NCI-H2029 treated with DMSO at 0.1 percent for 48 hours (cell line): ENCODE measurements around the gene BDP1.
"Not testable (repeated sequence)": the region's sequence is repeated elsewhere in the genome, so short reads cannot be mapped to it uniquely, and the experiment has no call there.

Source experiments
- DNase-seq: peaks from one replicate; lab custom pipeline; 2025; lab: John Stamatoyannopoulos, UW

Gene BDP1

DNA sequence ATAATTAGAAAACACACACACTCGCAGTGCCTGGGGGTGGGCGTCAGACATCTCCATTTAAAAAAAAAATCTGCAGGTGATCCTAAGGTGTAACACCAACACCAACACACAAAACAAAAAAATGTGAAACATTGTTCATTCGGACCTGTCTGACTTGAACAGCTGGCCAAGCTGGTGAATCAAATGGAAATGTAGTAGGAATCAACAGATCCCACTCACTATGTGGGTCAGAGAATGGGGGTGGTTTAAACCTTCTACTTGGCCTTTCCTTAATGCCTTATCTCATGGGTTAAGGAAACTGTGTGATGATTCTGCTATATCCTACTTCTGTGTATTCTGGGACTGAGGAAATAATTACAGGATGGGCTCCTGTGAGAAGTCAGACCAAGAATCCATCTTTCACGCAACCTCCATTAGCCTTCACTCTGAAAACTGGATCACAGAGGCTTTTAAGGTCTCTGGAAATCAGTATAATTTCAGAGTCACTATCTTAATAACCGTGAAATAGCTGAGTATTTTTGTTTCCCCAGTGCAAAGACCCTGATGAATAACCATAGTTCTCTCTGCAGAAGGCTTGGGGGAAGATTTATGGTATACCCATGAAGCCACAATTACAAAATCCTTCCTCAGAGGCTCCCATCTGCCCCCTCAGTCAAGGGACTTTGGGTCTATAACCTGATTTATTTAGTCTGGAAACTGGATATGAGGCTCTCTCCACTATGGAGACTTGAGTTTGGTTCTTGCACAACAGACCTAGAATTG, 114.5 kb downstream of the BDP1 start:
- no peak for DNase-seq

DNA sequence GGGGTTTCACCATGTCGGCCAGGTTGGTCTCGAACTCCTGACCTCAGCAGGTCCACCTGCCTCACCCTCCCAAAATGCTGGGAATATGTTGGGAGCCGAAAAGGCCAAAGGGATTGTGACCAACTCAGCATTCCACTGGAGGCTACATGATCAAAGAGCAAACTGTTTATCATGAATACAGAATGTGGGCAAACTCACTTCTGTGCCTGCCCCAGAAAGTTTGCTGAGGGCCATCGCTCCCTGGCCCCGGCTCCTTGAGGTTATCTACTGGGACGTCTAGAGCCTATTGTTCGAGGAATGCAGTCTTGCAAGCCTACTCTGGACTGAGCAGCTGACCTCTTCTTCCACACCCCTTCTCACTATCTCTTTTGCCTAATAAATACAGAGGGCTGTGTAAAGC, 116.4 kb downstream of the BDP1 start:
- DNase-seq: not testable (repeated sequence)

DNA sequence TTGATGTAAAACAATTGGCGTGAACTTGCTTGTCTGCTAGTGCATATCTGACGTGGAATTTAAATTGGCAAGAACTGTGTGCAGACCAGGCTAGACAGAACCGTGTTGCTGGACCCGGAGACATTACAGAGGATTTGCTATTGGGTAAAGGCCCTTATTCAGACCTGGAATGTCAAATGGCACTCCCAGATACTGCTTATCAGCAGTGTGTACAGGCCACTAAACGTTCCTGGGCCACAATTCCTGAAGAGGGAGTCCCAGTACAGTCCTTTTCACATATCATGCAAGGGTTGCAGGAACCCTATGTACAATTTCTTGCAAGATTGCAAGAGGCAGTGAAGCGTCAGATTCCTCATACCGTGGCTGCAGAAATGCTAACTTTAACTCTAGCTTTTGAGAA, 118.1 kb downstream of the BDP1 start:
- no peak for DNase-seq

DNA sequence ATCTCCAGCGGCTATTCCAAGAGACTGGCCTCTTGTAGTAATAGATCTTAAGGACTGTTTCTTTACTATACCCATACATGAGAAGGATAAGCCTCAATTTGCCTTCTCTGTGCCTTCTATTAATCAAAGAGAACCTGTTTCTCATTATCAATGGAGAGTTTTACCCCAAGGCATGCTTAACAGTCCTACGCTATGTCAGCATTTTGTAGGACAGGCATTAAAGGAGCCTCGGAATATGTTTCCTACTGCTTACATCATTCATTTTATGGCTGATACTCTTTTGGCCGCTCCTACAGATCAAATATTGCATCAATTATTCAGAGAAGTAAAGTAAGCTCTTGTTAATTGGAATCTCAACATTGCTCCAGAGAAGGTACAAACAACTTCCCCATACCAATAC, 120.1 kb downstream of the BDP1 start:
- not testable (repeated sequence) for DNase-seq

DNA sequence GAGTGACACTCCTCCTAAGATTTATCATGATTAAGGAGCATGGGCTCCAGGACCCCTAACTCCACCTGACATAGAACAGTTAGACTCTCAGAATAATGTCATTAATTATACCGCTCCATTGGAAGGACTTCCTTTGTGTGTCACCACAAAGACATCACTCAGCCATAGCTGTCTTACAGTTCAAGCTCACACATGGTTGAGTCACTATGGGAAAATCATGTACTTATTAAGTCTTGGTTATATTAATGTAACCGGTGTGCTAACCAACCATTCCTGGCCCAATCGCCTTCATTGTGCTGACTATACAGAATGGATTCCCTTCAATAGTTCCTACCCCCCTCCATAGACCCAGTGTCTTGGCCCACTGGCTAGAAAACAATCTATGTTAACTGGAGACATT, 120.8 kb downstream of the BDP1 start:
- DNase-seq: no peak

DNA sequence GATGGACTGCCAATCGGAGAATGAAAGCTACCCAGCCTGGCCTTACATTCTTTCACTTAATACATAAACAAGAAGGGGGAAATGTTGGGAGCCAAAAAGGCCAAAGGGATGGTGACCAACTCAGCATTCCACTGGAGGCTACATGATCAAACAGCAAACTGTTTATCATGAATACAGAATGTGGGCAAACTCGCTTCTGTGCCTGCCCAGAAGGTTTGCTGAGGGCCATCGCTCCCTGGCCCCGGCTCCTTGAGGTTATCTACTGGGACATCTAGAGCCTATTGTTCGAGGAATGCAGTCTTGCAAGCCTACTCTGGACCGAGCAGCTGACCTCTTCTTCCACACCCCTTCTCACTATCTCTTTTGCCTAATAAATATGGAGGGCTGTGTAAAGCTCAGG, 122.4 kb downstream of the BDP1 start:
- not testable (repeated sequence) for DNase-seq

DNA sequence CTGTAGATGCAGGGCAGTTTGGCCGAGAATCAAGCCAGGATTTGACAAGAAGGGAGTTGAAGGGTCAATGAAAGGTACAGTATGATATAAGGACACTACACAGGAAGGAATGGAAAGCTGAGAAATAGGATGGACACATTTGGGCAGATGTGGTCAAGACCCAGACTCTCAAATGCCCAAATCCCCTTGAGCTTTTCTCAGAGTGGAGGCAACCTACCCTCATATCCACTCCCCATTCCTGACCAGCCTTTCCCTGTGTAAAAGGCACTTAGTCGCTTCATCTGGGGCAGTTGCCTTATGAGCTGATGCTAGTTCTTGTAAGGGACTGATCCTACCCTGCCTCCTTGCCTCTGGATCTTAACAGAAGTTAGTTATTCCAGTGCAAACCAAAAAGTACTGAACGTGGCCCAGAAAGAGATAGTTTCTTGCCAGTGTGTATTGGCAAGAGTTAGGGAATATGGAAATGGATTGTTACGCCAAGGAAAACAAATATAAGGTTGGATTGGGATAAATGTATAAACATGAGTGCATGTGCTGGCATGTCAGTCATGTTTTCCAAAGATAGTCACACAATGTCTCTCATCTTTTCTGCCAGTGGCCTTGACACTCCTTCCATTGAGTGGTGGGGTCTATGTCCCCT, 127.6 kb downstream of the BDP1 start:
- no peak for DNase-seq

DNA sequence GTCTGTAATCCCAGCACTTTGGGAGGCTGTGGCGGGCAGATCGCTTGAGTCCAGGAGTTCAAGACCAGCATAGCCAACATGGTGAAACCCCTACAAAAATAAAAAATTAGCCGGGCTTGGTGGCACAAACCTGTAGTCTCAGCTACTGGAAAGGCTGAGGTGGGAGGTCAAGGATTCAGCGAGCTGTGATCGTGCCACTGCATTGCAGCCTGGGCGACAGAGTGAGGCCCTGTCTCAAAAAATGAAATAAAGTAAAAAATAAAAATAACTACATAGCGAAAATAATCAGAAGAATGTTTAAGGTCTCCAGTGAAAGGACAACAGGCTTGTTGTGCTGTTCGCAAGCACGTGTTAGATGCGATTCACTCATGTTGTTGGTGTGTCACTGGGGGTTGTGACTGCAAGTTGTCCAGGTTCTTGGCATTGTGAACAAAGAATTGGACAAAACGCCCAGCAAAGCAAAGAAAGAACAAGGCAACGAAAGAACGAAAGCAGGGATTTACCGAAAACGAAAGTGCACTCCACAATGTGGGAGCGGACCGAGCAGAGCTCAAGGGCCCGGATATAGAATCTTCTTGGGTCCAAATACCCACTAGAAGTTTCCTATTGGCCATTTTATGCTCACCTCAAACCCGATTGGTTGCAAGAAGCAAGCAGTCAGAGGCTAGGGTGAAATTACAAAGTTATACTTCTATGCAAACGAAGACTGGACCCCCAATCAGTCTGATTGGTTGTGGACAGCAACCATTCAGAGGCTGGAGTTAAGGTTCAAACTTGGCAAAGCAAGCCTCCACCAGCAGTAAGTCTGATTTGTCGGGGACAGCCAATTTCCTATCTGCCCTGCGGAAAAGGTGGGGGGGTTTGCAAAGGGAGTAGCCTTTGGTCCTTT, 130.8 kb downstream of the BDP1 start:
- peak; percentile 85 for DNase-seq

DNA sequence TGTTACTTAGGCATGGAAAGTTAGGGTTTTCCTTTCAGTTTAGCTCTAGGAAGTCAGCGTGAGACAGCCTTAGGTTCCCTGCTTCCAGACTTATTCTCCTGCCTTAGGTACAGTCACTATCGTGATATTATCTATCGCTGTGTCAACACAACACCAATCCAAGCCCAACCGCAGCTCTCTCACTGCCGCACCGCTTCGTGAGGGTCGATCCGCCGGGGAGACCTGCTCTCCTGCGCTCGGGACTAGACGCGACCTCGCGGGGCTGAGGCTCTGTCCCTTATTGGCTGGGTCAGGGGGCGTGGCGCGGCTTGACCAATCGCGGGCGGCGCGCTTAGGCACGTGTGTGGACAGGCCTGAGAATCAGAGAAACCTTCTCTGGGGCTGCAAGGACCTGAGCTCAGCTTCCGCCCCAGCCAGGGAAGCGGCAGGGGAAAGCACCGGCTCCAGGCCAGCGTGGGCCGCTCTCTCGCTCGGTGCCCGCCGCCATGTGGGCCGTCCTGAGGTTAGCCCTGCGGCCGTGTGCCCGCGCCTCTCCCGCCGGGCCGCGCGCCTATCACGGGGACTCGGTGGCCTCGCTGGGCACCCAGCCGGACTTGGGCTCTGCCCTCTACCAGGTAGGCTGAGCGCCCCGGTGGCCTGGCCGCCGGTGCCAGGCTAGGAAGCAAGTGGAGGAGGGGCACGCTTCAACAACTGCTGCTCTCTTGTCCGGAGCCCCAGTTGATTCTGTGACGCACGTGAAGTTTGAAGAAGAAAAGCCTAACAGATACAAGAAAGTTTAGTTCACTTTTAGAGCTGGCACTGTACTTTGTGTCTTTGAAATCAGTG, 131.7 kb downstream of the BDP1 start, which contains the start of gene MCCC2:
TSS of gene MCCC2 (plus strand) at position 400 of the 825 bp plus-strand sequence. CDS start at position 486, 86 bp downstream.
- DNase-seq: peak; percentile 86

DNA sequence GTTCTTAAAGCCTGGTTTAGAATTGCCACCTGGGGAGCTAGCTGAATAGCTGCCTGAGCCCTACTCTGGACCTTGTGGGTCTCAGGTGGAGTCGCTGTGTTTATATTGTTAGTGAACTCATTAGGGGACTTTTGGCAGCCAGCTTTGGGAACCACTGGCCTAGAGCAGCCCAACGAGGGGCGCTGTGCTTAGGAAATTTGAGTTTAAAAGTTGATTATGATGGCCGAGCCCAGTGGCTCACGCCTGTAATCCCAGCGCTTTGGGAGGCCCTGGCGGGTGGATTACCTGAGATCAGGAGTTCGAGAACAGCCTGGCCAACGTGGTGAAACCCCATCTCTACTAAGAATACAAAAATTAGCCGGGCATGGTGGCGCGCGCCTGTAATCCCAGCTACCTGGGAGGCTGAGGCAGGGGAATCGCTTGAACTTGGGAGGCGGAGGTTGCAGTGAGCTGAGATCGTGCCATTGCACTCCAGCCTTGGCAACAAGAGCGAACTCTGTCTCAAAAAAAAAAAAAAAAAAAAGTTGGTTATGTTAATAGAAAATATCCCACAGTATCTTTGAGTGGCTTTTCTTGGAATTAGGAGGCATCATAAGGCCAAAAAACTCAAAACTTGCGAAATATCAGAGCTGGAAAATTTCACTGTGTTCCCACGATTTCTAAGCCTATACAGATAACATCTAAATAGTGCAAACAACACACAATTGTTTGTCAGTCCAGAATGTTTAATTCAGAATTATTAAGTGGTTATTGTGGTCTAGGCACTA, 132.5 kb downstream of the BDP1 start:
- no peak for DNase-seq

DNA sequence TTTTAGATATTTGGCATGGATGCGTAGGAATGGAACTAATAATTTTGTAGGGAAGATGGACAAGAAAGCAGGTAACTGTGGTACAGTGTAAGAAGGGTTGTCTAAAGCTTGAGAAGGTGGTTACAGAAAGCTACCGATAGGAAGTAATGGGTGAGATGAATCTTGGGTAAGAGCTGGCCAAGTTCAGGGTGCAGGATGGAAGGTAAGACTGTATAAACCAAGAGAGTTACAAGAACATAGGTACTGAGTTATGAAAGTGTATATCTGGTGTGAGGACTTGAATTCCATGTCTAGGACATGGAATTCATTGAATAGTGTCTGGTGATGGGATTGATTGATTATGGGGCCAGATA, 133.1 kb downstream of the BDP1 start:
- DNase-seq: no peak

DNA sequence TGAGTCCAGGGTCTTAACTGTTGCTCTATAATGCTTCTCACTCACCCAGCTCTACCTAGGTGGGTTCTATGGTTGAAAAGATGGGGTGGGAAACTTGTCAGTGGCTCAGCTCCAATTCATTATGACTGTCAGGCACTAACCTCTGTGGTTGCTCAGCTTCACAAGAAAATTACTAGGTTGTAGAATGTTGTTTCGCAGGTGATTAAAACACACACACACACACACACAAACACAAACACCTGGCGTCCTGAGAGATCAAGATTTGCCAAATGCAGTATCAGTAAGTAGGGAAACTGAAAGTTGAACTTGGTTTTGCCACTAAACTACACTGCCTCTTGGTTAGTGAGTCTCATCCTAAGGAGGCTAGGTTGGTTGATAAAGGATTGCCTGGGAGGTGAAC, 134.5 kb downstream of the BDP1 start:
- no peak for DNase-seq

DNA sequence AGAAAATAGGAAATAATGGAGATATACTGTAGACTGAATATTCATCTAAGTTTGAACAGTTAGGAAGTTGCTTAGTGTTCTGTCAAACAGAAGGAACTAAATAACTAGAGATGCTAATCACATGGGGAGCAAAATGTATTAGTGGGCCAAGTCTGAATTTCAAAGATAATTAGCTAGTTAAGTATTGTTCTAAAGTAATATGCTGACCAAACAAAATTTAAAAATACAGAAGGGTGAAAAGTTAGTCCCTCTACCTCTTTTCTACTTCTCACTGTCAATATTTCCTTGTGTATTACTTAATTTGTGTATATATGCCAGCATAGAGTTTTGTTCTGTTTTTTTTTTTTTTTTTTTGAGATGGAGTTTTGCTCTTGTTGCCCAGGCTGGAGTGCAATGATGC, 135.6 kb downstream of the BDP1 start:
- DNase-seq: no peak

DNA sequence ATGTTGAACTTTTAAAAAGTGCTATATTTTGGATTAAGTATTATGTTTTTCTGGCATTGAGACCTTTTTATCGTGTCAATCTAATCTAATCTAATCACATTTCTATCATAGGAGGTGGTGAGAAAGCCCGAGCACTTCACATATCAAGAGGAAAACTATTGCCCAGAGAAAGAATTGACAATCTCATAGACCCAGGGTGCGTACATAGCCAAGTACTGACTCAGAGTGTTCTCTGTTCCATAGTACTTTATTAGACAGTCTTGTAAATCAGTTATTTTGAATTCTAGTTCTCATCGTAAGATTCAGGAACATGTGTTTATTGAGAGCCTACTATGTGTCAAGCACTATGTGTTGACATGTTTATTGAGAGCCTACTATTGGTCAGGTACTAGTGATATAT, 140.7 kb downstream of the BDP1 start:
- DNase-seq: no peak

DNA sequence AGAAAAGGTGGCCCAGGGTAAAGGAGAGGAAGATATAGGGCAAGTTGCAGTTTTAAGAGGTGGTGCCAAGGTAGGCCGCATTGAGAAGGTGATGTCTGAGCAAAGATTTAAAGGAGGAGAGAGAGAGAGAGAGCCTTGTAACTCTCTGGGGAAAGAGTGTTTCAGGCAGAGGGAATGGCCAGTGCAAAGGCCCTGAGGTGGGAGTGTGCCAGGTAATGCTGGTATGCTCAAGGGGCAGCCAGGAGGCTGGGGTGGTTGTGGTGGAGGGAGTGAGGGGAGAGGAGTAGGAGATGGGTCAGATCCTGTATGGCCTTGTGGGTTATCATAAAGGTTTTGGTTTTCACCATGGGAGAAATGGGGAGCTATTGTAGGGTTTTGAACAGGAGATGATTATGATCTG, 141.6 kb downstream of the BDP1 start:
- no peak for DNase-seq

DNA sequence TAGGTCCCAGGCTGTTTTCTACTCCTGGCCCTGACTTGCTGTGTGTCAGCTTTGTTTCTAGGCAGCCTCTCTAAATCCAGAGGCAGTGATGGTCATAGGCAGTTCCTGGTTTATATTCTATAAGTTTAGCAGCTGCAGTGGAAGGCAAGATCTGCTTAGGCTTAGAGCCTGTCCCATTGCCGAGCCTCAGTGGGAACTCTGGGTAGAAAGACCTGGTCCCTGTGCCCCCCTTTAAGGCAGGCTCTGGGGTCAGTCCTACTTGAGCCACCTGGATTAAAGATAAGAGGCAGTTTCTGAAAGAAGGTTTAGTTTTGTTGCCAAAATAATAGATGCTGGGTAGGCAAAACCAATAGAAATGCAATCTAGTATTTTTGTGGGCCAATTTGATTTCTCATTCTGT, 145.3 kb downstream of the BDP1 start:
- DNase-seq: no peak

DNA sequence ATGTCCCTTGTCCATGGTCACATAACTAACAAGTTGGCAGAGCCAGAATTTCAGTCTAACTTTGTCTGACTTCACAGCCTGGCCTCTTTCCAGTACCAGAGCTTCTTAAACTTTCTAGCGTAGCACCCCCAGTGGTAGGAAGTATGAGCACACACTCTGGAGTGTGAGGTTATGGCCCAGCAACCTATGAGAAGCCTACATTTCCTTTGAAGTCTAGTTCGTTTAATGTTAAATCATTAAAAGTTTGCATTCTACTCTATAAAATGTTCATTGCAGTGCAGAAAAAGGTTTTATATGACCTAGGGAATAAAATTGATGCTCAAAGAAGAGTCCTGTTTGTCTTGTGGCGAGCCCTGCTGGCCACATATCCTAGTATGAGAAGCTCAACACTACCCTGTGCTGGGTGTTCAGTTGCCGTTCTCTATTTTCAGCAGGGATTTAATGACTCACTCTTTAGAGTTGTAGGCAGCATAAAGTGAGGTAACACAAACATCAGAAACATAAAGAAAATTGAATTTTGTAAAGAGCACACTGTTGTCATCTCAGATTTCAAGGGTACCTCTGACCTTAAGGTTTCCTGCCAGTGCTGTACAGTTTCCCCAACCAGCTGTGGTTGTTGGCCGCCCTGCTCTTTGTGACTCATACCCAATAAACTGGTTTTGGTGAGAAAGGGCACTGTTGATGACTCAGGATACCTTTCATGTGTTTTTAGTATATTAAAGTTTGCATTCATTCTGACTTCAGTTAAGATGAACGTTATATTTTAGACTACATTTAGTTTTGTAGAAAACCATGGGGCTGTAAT, 146.0 kb downstream of the BDP1 start:
- DNase-seq: no peak

DNA sequence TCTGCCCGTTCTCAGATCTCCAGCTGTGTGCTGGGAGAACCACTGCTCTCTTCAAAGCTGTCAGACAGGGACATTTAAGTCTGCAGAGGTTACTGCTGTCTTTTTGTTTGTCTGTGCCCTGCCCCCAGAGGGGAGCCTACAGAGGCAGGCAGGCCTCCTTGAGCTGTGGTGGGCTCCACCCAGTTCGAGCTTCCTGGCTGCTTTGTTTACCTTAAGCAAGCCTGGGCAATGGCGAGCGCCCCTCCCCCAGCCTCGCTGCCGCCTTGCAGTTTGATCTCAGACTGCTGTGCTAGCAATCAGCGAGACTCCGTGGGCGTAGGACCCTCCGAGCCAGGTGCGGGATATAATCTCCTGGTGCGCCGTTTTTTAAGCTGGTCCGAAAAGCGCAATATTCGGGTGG, 154.5 kb downstream of the BDP1 start:
- DNase-seq: not testable (repeated sequence)

DNA sequence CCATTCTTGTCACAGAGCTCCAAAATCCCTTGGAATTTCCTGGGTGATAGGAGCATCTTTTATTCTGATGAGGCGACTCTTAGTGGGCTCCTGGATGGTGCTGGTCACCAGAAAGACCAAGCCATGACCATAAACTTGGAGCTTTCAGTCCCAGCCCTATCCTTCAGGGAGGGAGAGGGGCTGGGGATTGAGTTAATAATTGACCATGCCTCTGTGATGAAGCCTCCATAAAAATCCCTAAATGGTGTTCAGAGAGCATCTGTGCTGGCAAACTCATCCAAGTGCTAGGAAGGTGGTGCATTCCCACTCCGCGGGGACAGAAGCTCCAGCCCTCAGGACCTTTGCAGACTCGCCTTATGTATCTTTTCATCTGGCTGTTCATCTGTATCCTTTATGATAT, 160.4 kb downstream of the BDP1 start:
- no peak for DNase-seq
